Neuron (in vitro differentiated cells): ENCODE results near the gene SLC29A1.

Experiments used
- H2AFZ ChIP-seq: one replicate; pipeline ENCODE4 v1.6.1; 2013; ENCODE audit warnings: low read depth, mild to moderate bottlenecking, inconsistent platforms, low read length, moderate library complexity
- H3K27me3 ChIP-seq: one replicate; pipeline ENCODE4 v1.6.1; 2013; ENCODE audit warnings: low read length; ENCODE audit not compliant: insufficient read depth
- H3K36me3 ChIP-seq: one replicate; pipeline ENCODE4 v1.6.1; 2013; ENCODE audit warnings: low read length; ENCODE audit not compliant: insufficient read depth
- H3K4me1 ChIP-seq: one replicate; pipeline ENCODE4 v1.6.1; 2013; ENCODE audit warnings: low read length; ENCODE audit not compliant: insufficient read depth
- H3K4me3 ChIP-seq: 2 replicates; pipeline ENCODE4 v1.5.1; 2013; ENCODE audit warnings: mild to moderate bottlenecking, low read length, moderate library complexity
- H3K9me3 ChIP-seq: one replicate; pipeline ENCODE4 v1.6.1; 2013; ENCODE audit warnings: low read length

SLC29A1 gene

GRCh38 chr6:44201638-44202303, 21.6 kb upstream of the SLC29A1 start:
- Histone ChIP-seq H3K4me3 (no peak overlapping the region), H3K9me3 (no peaks in the 10 kb centered on the region), H3K27me3 (no peaks in the 10 kb centered on the region), H2AFZ (no peak overlapping the region), H3K36me3 (no peaks in the 10 kb centered on the region), H3K4me1 (no peaks in the 10 kb centered on the region)

- H3K27me3 ChIP-seq = no peaks in the 10 kb centered on the region
- no peak overlapping the region for H3K4me3 ChIP-seq
- no peak overlapping the region for H2AFZ ChIP-seq
- H3K9me3 ChIP-seq = no peaks in the 10 kb centered on the region
- no peaks in the 10 kb centered on the region for H3K36me3 ChIP-seq
- no peaks in the 10 kb centered on the region for H3K4me1 ChIP-seq
These were observed 20.9 kb upstream of the SLC29A1 start for GRCh38 chr6:44202332-44202971.

GRCh38 chr6:44202972-44203750, 20.2 kb upstream of the SLC29A1 start:
- H3K36me3 ChIP-seq = no peaks in the 10 kb centered on the region
- H3K27me3 ChIP-seq = no peaks in the 10 kb centered on the region
- H3K4me3 ChIP-seq = no peak overlapping the region
- no peak overlapping the region for H2AFZ ChIP-seq
- H3K4me1 ChIP-seq = no peaks in the 10 kb centered on the region
- no peaks in the 10 kb centered on the region for H3K9me3 ChIP-seq

- no peak overlapping the region for H2AFZ ChIP-seq
- H3K36me3 ChIP-seq = no peaks in the 10 kb centered on the region
- no peaks in the 10 kb centered on the region for H3K9me3 ChIP-seq
- H3K27me3 ChIP-seq = no peaks in the 10 kb centered on the region
- no peak overlapping the region for H3K4me3 ChIP-seq
- H3K4me1 ChIP-seq = no peaks in the 10 kb centered on the region
These were observed 19.4 kb upstream of the SLC29A1 start for GRCh38 chr6:44203955-44204354.

- Histone ChIP-seq H3K27me3 (no peaks in the 10 kb centered on the region), H3K36me3 (no peaks in the 10 kb centered on the region), H3K4me3 (no peak overlapping the region), H3K9me3 (no peaks in the 10 kb centered on the region), H2AFZ (no peak overlapping the region), H3K4me1 (no peaks in the 10 kb centered on the region)
These were observed 15.4 kb upstream of the SLC29A1 start for GRCh38 chr6:44207966-44208365.

GRCh38 chr6:44211284-44211683, 12.1 kb upstream of the SLC29A1 start:
- Histone ChIP-seq H3K4me1 (no peaks in the 10 kb centered on the region), H2AFZ (no peak overlapping the region), H3K27me3 (no peaks in the 10 kb centered on the region), H3K36me3 (no peaks in the 10 kb centered on the region), H3K4me3 (no peak overlapping the region), H3K9me3 (no peaks in the 10 kb centered on the region)

GRCh38 chr6:44214307-44214706, 9.1 kb upstream of the SLC29A1 start:
- no peaks in the 10 kb centered on the region for H3K9me3 ChIP-seq
- H3K27me3 ChIP-seq = no peaks in the 10 kb centered on the region
- no peak overlapping the region for H3K4me3 ChIP-seq
- no peaks in the 10 kb centered on the region for H3K36me3 ChIP-seq
- peaks cover 17% of the 10 kb centered on the region for H3K4me1 ChIP-seq
- no peak overlapping the region for H2AFZ ChIP-seq

- no peak within 1 kb of the TSS for H2AFZ ChIP-seq
- H3K36me3 ChIP-seq = no peaks in the 10 kb centered on the region
- peaks cover 25% of the 10 kb centered on the region for H3K4me1 ChIP-seq
- H3K27me3 ChIP-seq = no peaks in the 10 kb centered on the region
- H3K4me3 ChIP-seq = no peak within 1 kb of the TSS
- H3K9me3 ChIP-seq = no peaks in the 10 kb centered on the region
These were observed 6.6 kb upstream of the SLC29A1 start, which contains the start of gene MYMX for GRCh38 chr6:44216677-44217331. MYMX (plus strand) TSS chr6:44216926; CDS start chr6:44217472, 546 bp downstream.

- Histone ChIP-seq H3K9me3 (no peaks in the 10 kb centered on the region), H3K4me3 (no peak overlapping the region), H3K27me3 (no peaks in the 10 kb centered on the region), H3K36me3 (no peaks in the 10 kb centered on the region), H3K4me1 (peaks cover 29% of the 10 kb centered on the region), H2AFZ (no peak overlapping the region)
These were observed 5.9 kb upstream of the SLC29A1 start for GRCh38 chr6:44217332-44218143.

GRCh38 chr6:44219053-44219814, 4.2 kb upstream of the SLC29A1 start:
- Histone ChIP-seq H3K27me3 (no peaks in the 10 kb centered on the region), H3K9me3 (no peaks in the 10 kb centered on the region), H2AFZ (peak overlapping the region; percentile 75), H3K4me1 (peaks cover 40% of the 10 kb centered on the region), H3K4me3 (peak overlapping the region; percentile 54), H3K36me3 (no peaks in the 10 kb centered on the region)

- no peaks in the 10 kb centered on the region for H3K36me3 ChIP-seq
- H2AFZ ChIP-seq = no peak overlapping the region
- no peaks in the 10 kb centered on the region for H3K27me3 ChIP-seq
- peaks cover 48% of the 10 kb centered on the region for H3K4me1 ChIP-seq
- H3K4me3 ChIP-seq = peak overlapping the region; percentile 54
- H3K9me3 ChIP-seq = no peaks in the 10 kb centered on the region
These were observed 3.3 kb upstream of the SLC29A1 start for GRCh38 chr6:44219815-44220784.
